Colonic mucosa (tissue), 4 donors: ENCODE measurements around the gene DEDD2. TPM values are rescaled to one million over a fixed set of nuclear protein-coding genes. Genes with fewer than 3 reads are reported as not detected.

Experiments
- DNase-seq: peaks from one replicate; pipeline ENCODE4 v3.0.0-alpha.2; 2020
- H3K27ac ChIP-seq: fragments of 200-600 bp; one replicate; pipeline ENCODE4 v1.8.0; 2021
- H3K27me3 ChIP-seq: fragments of 200-600 bp; one replicate; pipeline ENCODE4 v1.8.0; 2021
- H3K36me3 ChIP-seq: fragments of 200-600 bp; one replicate; pipeline ENCODE4 v1.8.0; 2021
- H3K4me1 ChIP-seq: fragments of 200-600 bp; one replicate; pipeline ENCODE4 v1.8.0; 2021; ENCODE audit warnings: mild to moderate bottlenecking
- H3K4me3 ChIP-seq: fragments of 200-600 bp; one replicate; pipeline ENCODE4 v1.8.0; 2021
- H3K9ac ChIP-seq, 2 donors: one replicate each; pipeline ENCODE4 v1.7.0; 2013; ENCODE audit warnings: control low read depth in 2 of 2, low read depth in 2 of 2, low read length in 2 of 2
- H3K9me3 ChIP-seq: fragments of 200-600 bp; one replicate; pipeline ENCODE4 v1.8.0; 2021
- CTCF ChIP-seq: fragments of 200-600 bp; IDR thresholded peaks from one replicate; pipeline ENCODE4 v1.8.0; 2022; ENCODE audit warnings: antibody characterized with exemption, mild to moderate bottlenecking
- intact Hi-C: fragments of 100-400 bp; cut with DNase I; formaldehyde crosslinking; loops from one replicate; pipeline ENCODE4 v1.14.1; 2022
- total RNA-seq, 2 donors: library from RNA; stranded (reverse); fragmentation: NEBNext Ultra II Directional in 1 of 2; extraction: Animal tissue kit (Norgen Biotek cat#: 25700) in 1 of 2; gene quantifications; one replicate each; pipeline ENCODE4 v1.2.1, GENCODE V29; 2021
- donor health status: healthy.
- donor health status: DM: no; HTN: no; CAD: no.
- donor health status: DM: no; HTN: no; CAD: no.

Gene DEDD2
- total RNA-seq, 2 donors from 2014 or later, result 27.0 to 33.8 TPM

- no peak for DNase-seq
- intact Hi-C loops, result no loop called here
- Histone ChIP-seq H3K27ac (no peak overlapping the region), H3K9me3 (no peaks in the 10 kb centered on the region), H3K27me3 (peaks cover 44% of the 10 kb centered on the region), H3K9ac (no peak overlapping the region), H3K4me1 (no peaks in the 10 kb centered on the region), H3K36me3 (no peaks in the 10 kb centered on the region), H3K4me3 (no peak overlapping the region)
- no peak for TF ChIP-seq CTCF
Observed at GRCh38 chr19:42177686-42178019, 39.8 kb downstream of the DEDD2 start.

DNA sequence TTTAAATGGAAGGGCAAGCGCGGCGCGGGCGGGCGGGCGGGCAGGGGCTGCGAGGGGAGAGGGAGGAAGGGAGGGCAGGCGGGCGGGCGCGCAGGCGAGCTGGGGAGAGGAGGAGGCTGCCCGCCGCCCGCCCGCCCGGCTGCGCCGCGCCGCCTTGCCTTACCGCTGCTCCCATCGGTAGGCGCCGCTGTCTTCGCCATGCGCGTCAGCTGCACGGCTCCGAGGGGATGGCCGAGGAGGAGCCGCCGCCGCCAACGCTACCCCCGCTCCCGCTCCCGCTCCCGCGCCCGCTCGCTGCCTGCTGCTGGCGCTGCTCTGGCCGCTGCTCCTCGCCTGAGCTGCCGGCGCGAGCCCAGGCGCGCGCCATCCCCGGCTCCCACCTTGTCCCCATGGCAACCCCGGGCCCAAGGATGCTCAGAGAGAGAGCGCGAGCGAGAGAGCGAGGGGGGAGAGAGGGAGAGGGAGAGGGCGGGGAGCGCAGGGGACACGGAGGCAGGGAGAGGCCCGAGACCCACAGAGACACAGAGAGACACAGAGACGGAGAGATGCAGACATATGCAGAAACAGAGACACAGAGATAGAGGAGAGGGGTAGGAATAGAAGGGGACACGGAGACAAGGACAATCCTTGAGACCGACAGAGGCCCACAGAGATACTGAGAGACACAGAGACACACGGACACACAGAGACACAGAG lies 40.3 kb downstream of the DEDD2 start:
- peaks cover 44% of the 10 kb centered on the region for H3K27me3 ChIP-seq
- H3K36me3 ChIP-seq, result no peaks in the 10 kb centered on the region

DNA sequence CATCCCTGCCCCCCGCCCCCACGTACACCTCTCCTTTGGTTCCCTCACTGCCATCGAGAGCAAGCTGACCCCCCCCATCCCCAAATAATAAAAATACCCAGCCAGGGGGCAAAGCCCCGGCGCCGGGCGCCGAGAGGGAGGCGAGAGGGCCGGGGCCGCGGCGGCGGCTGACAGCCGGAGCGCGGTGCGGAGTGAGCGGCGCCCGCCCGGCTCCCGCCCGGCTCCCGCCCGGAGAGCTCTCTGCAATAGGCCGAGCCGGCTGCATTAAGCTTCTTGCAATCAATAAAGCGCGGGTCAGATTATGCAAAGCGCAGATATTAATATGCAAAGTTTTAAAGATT lies 40.9 kb downstream of the DEDD2 start:
- no peak for DNase-seq
- intact Hi-C loops, result no loop called here
- H3K27me3 ChIP-seq, result peaks cover 44% of the 10 kb centered on the region
- H3K36me3 ChIP-seq, result no peaks in the 10 kb centered on the region
- TF ChIP-seq CTCF, result no peak
- no peaks in the 10 kb centered on the region for H3K4me1 ChIP-seq
- H3K9me3 ChIP-seq, result no peaks in the 10 kb centered on the region
- H3K27ac ChIP-seq, result no peak overlapping the region
- no peak overlapping the region for H3K9ac ChIP-seq
- peak overlapping the region; percentile 15 for H3K4me3 ChIP-seq

More for the DNA sequence above, 40.3 kb downstream of the DEDD2 start:
- Histone ChIP-seq H3K4me3 (peak overlapping the region; percentile 15), H3K9ac (no peak overlapping the region), H3K9me3 (no peaks in the 10 kb centered on the region), H3K27ac (no peak overlapping the region), H3K4me1 (no peaks in the 10 kb centered on the region)
- DNase-seq, result peak; percentile 56
- peak; percentile 21 for TF ChIP-seq CTCF
- intact Hi-C loops, result no loop called here

GRCh38 chr19:42175952-42176648 lies 41.4 kb downstream of the DEDD2 start:
- Histone ChIP-seq H3K27ac (no peak overlapping the region), H3K4me1 (no peaks in the 10 kb centered on the region), H3K27me3 (peaks cover 44% of the 10 kb centered on the region), H3K9ac (no peak overlapping the region), H3K36me3 (no peaks in the 10 kb centered on the region), H3K9me3 (no peaks in the 10 kb centered on the region), H3K4me3 (peak overlapping the region; percentile 15)
- DNase-seq, result no peak
- no peak for TF ChIP-seq CTCF
- intact Hi-C loops, result no loop called here

GRCh38 chr19:42174958-42175734 lies 42.3 kb downstream of the DEDD2 start:
- Histone ChIP-seq H3K27me3 (peaks cover 44% of the 10 kb centered on the region), H3K9me3 (no peaks in the 10 kb centered on the region), H3K27ac (no peak overlapping the region), H3K9ac (no peak overlapping the region), H3K4me3 (no peak overlapping the region), H3K36me3 (no peaks in the 10 kb centered on the region), H3K4me1 (no peaks in the 10 kb centered on the region)
- intact Hi-C loops, result no loop called here
- no peak for DNase-seq
- TF ChIP-seq CTCF, result no peak
